OCI-LY7 (cell line): ENCODE data around the gene ATPAF1.

Source experiments
- EZH2phosphoT487 ChIP-seq: fragments of 200-600 bp; sonication (generic); IDR thresholded peaks from 2 replicates; pipeline ENCODE4 v1.6.1; 2018; ENCODE audit warnings: low read depth, borderline replicate concordance, mild to moderate bottlenecking, mixed run types, antibody characterized with exemption, low read length, moderate library complexity, mixed read lengths
- TF ChIP-seq, protein P1 (sequence below): fragments of 200-600 bp; sonication (generic); conservative IDR thresholded peaks from 2 replicates; pipeline ENCODE4 v1.5.1; 2014; ENCODE audit warnings: mild to moderate bottlenecking, antibody characterized with exemption, low read length, moderate library complexity, mixed read lengths

DNA sequence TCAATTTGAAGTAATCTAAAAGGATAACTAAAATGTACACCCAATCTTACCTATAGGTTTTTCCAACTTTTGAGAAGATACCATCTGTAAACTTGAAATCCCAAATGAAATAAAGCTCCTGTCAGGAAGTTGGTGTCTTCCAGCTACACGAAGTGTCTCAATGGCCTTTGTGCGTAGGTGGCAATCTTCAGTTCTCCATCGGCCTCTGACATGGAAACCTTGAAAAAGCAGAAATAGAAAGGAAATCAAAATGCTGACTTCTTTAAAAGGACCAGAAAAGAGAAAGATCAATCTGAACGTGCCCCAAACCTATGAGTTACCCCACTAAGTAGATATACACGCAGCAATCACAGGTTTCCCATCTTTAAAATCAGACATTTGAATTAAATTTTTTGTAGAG, 74.1 kb downstream of the ATPAF1 start:
- TF ChIP-seq, protein P1, sequence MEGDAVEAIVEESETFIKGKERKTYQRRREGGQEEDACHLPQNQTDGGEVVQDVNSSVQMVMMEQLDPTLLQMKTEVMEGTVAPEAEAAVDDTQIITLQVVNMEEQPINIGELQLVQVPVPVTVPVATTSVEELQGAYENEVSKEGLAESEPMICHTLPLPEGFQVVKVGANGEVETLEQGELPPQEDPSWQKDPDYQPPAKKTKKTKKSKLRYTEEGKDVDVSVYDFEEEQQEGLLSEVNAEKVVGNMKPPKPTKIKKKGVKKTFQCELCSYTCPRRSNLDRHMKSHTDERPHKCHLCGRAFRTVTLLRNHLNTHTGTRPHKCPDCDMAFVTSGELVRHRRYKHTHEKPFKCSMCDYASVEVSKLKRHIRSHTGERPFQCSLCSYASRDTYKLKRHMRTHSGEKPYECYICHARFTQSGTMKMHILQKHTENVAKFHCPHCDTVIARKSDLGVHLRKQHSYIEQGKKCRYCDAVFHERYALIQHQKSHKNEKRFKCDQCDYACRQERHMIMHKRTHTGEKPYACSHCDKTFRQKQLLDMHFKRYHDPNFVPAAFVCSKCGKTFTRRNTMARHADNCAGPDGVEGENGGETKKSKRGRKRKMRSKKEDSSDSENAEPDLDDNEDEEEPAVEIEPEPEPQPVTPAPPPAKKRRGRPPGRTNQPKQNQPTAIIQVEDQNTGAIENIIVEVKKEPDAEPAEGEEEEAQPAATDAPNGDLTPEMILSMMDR, result no peak
- no peak for TF ChIP-seq EZH2phosphoT487
